GM19239 (cell line): ENCODE results near the gene SELENON.
A peak's percentile ranks its signal among the peaks of the same experiment; 100 is the strongest.
"Not testable (repeated sequence)": the region's sequence is repeated elsewhere in the genome, so short reads cannot be mapped to it uniquely, and the experiment has no call there.

Experiments
- DNase-seq: peaks from one replicate; pipeline ENCODE4 v3.0.0; 2011; ENCODE audit warnings: low spot score; ENCODE audit not compliant: insufficient read length
- FAIRE-seq: peaks from 2 replicates; lab custom pipeline; 2011; peaks lifted over from hg19 to GRCh38; lab: Jason Lieb, UNC

The SELENON gene

GRCh38 chr1:25820247-25821111 is 20.5 kb downstream of the SELENON start:
- FAIRE-seq (peak; percentile 97), DNase-seq (peak; percentile 81)

GRCh38 chr1:25821112-25821476 is 21.1 kb downstream of the SELENON start:
- DNase-seq (no peak), FAIRE-seq (no peak)

- FAIRE-seq: no peak
- DNase-seq: no peak
These were observed 21.7 kb downstream of the SELENON start for GRCh38 chr1:25821630-25822091.

GRCh38 chr1:25825605-25826004 is 25.6 kb downstream of the SELENON start:
- no peak for DNase-seq
- FAIRE-seq: no peak

- DNase-seq (no peak), FAIRE-seq (no peak)
These were observed 26.6 kb downstream of the SELENON start for GRCh38 chr1:25826571-25826970.

GRCh38 chr1:25828491-25828890 is 28.5 kb downstream of the SELENON start:
- no peak for DNase-seq
- FAIRE-seq: no peak

- FAIRE-seq: no peak
- DNase-seq: no peak
These were observed 29.1 kb downstream of the SELENON start for GRCh38 chr1:25829046-25829445.

GRCh38 chr1:25831569-25832196 is 31.7 kb downstream of the SELENON start:
- FAIRE-seq: no peak

GRCh38 chr1:25832336-25833037 is 32.5 kb downstream of the SELENON start:
- FAIRE-seq: no peak
- no peak for DNase-seq

More at GRCh38 chr1:25831569-25832196, 31.7 kb downstream of the SELENON start:
- DNase-seq: no peak

GRCh38 chr1:25833158-25833557 is 33.2 kb downstream of the SELENON start:
- FAIRE-seq (no peak), DNase-seq (no peak)

GRCh38 chr1:25834894-25835293 is 34.9 kb downstream of the SELENON start:
- FAIRE-seq: no peak
- DNase-seq: no peak

GRCh38 chr1:25836695-25837094 is 36.7 kb downstream of the SELENON start:
- DNase-seq: no peak
- no peak for FAIRE-seq

- FAIRE-seq: peak; percentile 85
These were observed 37.4 kb downstream of the SELENON start for GRCh38 chr1:25837262-25837875.

GRCh38 chr1:25839808-25840207 is 39.8 kb downstream of the SELENON start:
- not testable (repeated sequence) for FAIRE-seq, DNase-seq

More at GRCh38 chr1:25837262-25837875, 37.4 kb downstream of the SELENON start:
- no peak for DNase-seq

- FAIRE-seq (no peak), DNase-seq (no peak)
These were observed 43.5 kb downstream of the SELENON start for GRCh38 chr1:25843483-25843882.

- no peak for FAIRE-seq
- DNase-seq: no peak
These were observed 44.7 kb downstream of the SELENON start for GRCh38 chr1:25844536-25845337.

- DNase-seq (no peak), FAIRE-seq (no peak)
These were observed 45.7 kb downstream of the SELENON start for GRCh38 chr1:25845664-25846063.

GRCh38 chr1:25847929-25848328 is 47.9 kb downstream of the SELENON start:
- FAIRE-seq (no peak), DNase-seq (no peak)

- no peak for DNase-seq
- FAIRE-seq: no peak
These were observed 48.5 kb downstream of the SELENON start for GRCh38 chr1:25848531-25848930.

- FAIRE-seq (no peak), DNase-seq (no peak)
These were observed 54.6 kb downstream of the SELENON start for GRCh38 chr1:25854554-25854953.
